H1 (cell line): Measurements from ENCODE around the gene APOL3. TPM values are rescaled to one million over a fixed set of nuclear protein-coding genes. Genes with fewer than 3 reads are reported as not detected.

Experiments used
- CTCF ChIA-PET: fragments of 300-600 bp; sonication (Branson Sonifier 250); formaldehyde crosslinking; loops from one replicate; lab custom pipeline; 2021; ENCODE audit not compliant: partially characterized antibody; lab: Charles Lee
- POLR2A ChIA-PET: fragments of 300-600 bp; sonication (Branson Sonifier 250); formaldehyde crosslinking; loops from one replicate; lab custom pipeline; 2021; ENCODE audit warnings: inconsistent platforms; ENCODE audit not compliant: partially characterized antibody; lab: Charles Lee
- DNase-seq, 2 experiments: peaks; one replicate each; pipeline versions ENCODE4 v3.0.0 to v3.0.0-alpha.2; 2010 to 2022; ENCODE audit warnings: low spot score in 2 of 2, low read depth in 1 of 2, mixed read lengths in 1 of 2
- FAIRE-seq: peaks from 2 replicates; lab custom pipeline; 2011; peaks lifted over from hg19 to GRCh38; lab: Jason Lieb, UNC
- H2AFZ ChIP-seq: 2 replicates; pipeline ENCODE4 v1.8.1; 2012; ENCODE audit warnings: low read length, inconsistent platforms
- H2AK5ac ChIP-seq: 2 replicates; pipeline ENCODE4 v1.6.1; 2013; ENCODE audit warnings: low read depth, low read length
- H2BK120ac ChIP-seq: replicated peaks from 2 replicates; pipeline ENCODE3; 2013; ENCODE audit warnings: low read depth, low read length, inconsistent platforms
- H2BK12ac ChIP-seq: 2 replicates; pipeline ENCODE4 v1.6.1; 2013; ENCODE audit warnings: low read depth, low read length
- H2BK15ac ChIP-seq: 2 replicates; pipeline ENCODE4 v1.6.1; 2013; ENCODE audit warnings: low read length
- H2BK20ac ChIP-seq: 2 replicates; pipeline ENCODE4 v1.6.1; 2013; ENCODE audit warnings: low read length
- H2BK5ac ChIP-seq: 2 replicates; pipeline ENCODE4 v1.6.1; 2013; ENCODE audit warnings: low read depth, low read length
- H3K14ac ChIP-seq: 2 replicates; pipeline ENCODE4 v1.6.1; 2013; ENCODE audit warnings: inconsistent platforms; ENCODE audit not compliant: insufficient read length
- H3K18ac ChIP-seq: 2 replicates; pipeline ENCODE4 v1.6.1; 2013; ENCODE audit warnings: low read length; ENCODE audit errors: extremely low read depth
- H3K23ac ChIP-seq: 2 replicates; pipeline ENCODE4 v1.6.1; 2013; ENCODE audit warnings: inconsistent platforms; ENCODE audit not compliant: insufficient read length
- H3K23me2 ChIP-seq: 2 replicates; pipeline ENCODE4 v1.6.1; 2013; ENCODE audit warnings: low read depth, low read length
- H3K27ac ChIP-seq: 2 replicates; pipeline ENCODE4 v1.6.1; 2011; ENCODE audit warnings: low read depth, low read length, inconsistent platforms
- H3K27me3 ChIP-seq, 4 experiments: replicated peaks in 1 of 4; 1 replicate in 1 of 4; 2 replicates in 3 of 4; pipeline versions ENCODE4 v1.6.1 to v1.8.1; 2011 to 2013; ENCODE audit warnings: low read length in 3 of 4, mild to moderate bottlenecking in 3 of 4, inconsistent platforms in 2 of 4, mixed read lengths in 2 of 4, moderate library complexity in 1 of 4; ENCODE audit not compliant: control insufficient read depth in 3 of 4, insufficient read depth in 3 of 4; ENCODE audit errors: extremely low read depth in 1 of 4
- H3K36me3 ChIP-seq, 4 experiments: 2 replicates each; pipeline versions ENCODE4 v1.6.1 to v1.8.1; 2011 to 2013; ENCODE audit warnings: mild to moderate bottlenecking in 4 of 4, low read length in 3 of 4, moderate library complexity in 2 of 4, control low read depth in 1 of 4, inconsistent platforms in 1 of 4; ENCODE audit not compliant: insufficient read depth in 4 of 4, control insufficient read depth in 2 of 4
- H3K4ac ChIP-seq: replicated peaks from 2 replicates; pipeline ENCODE3; 2013; ENCODE audit warnings: low read length, low read depth, mixed read lengths, inconsistent platforms; ENCODE audit not compliant: insufficient read length
- H3K4me1 ChIP-seq, 4 experiments: replicated peaks in 1 of 4; 1 replicate in 1 of 4; 2 replicates in 3 of 4; pipeline versions ENCODE4 v1.6.1 to v1.8.1; 2011 to 2013; ENCODE audit warnings: low read length in 3 of 4, inconsistent platforms in 2 of 4, mixed read lengths in 1 of 4; ENCODE audit not compliant: insufficient read depth in 4 of 4, control insufficient read depth in 3 of 4
- H3K4me2 ChIP-seq, 2 experiments: 2 replicates each; pipeline versions ENCODE4 v1.6.1 to v1.8.1; 2011 to 2013; ENCODE audit warnings: low read depth in 2 of 2, low read length in 2 of 2, control low read depth in 1 of 2, inconsistent platforms in 1 of 2, mild to moderate bottlenecking in 1 of 2; ENCODE audit not compliant: insufficient read depth in 1 of 2
- H3K4me3 ChIP-seq, 4 experiments: fragments of 200-600, 300-600 bp in 1 of 4; sonication (generic), shearing (Covaris generic), sonication (Bioruptor Twin) in 1 of 4; 2 replicates each; pipeline versions ENCODE4 v1.5.1 to v1.8.1; 2011 to 2016; ENCODE audit warnings: low read length in 4 of 4, low read depth in 3 of 4, control low read depth in 2 of 4, inconsistent platforms in 2 of 4, mild to moderate bottlenecking in 2 of 4, mixed read lengths in 1 of 4, moderate library complexity in 1 of 4; ENCODE audit not compliant: insufficient read depth in 2 of 4; ENCODE audit errors: extremely low read depth in 1 of 4
- H3K56ac ChIP-seq: replicated peaks from 2 replicates; pipeline ENCODE3; 2013; ENCODE audit warnings: low read depth, mild to moderate bottlenecking, mixed read lengths, low read length, inconsistent platforms; ENCODE audit not compliant: insufficient read length
- H3K79me1 ChIP-seq: 2 replicates; pipeline ENCODE4 v1.6.1; 2013; ENCODE audit warnings: low read depth, low read length, control low read depth
- H3K79me2 ChIP-seq, 2 experiments: 2 replicates each; pipeline versions ENCODE4 v1.6.1 to v1.8.1; 2012 to 2013; ENCODE audit warnings: low read length in 2 of 2, mild to moderate bottlenecking in 2 of 2, inconsistent platforms in 1 of 2; ENCODE audit not compliant: insufficient read depth in 2 of 2, control insufficient read depth in 1 of 2
- H3K9ac ChIP-seq, 4 experiments: replicated peaks in 1 of 4; 1 replicate in 1 of 4; 2 replicates in 3 of 4; pipeline versions ENCODE4 v1.6.1 to v1.8.1; 2011 to 2013; ENCODE audit warnings: low read depth in 3 of 4, low read length in 3 of 4, control low read depth in 2 of 4, mild to moderate bottlenecking in 2 of 4, moderate library complexity in 2 of 4, inconsistent platforms in 1 of 4; ENCODE audit errors: extremely low read depth in 1 of 4
- H3K9me3 ChIP-seq, 2 experiments: 2 replicates each; pipeline versions ENCODE4 v1.6.1 to v1.8.1; 2012 to 2013; ENCODE audit warnings: mild to moderate bottlenecking in 2 of 2, moderate library complexity in 2 of 2, control low read depth in 1 of 2, inconsistent platforms in 1 of 2, low read depth in 1 of 2, low read length in 1 of 2, mixed read lengths in 1 of 2; ENCODE audit not compliant: insufficient read depth in 2 of 2
- H4K20me1 ChIP-seq, 2 experiments: replicated peaks in 1 of 2; 2 replicates each; pipeline versions ENCODE3 to v1.8.1; 2011 to 2013; ENCODE audit warnings: inconsistent platforms in 2 of 2, low read length in 2 of 2, mild to moderate bottlenecking in 1 of 2; ENCODE audit not compliant: insufficient read depth in 2 of 2, control insufficient read depth in 1 of 2
- H4K5ac ChIP-seq: 2 replicates; pipeline ENCODE4 v1.6.1; 2013; ENCODE audit warnings: low read length, low read depth, mixed read lengths, inconsistent platforms; ENCODE audit not compliant: insufficient read length
- H4K8ac ChIP-seq: 2 replicates; pipeline ENCODE4 v1.8.0; 2013; ENCODE audit warnings: mild to moderate bottlenecking, moderate library complexity, low read length, inconsistent platforms; ENCODE audit not compliant: insufficient read depth; ENCODE audit errors: extremely low read depth
- H4K91ac ChIP-seq: replicated peaks from 2 replicates; pipeline ENCODE3; 2013; ENCODE audit warnings: low read length, mixed read lengths, inconsistent platforms; ENCODE audit not compliant: insufficient read length
- GABPA ChIP-seq: IDR thresholded peaks from 2 replicates; pipeline ENCODE4 v1.6.1; 2011; ENCODE audit warnings: mild to moderate bottlenecking, low read length, moderate library complexity, borderline replicate concordance; ENCODE audit not compliant: insufficient read depth
- YY1 ChIP-seq: IDR thresholded peaks from 2 replicates; pipeline ENCODE4 v1.6.1; 2011; ENCODE audit warnings: low read depth, mild to moderate bottlenecking, low read length
- WGBS, 2 experiments: shearing (Covaris generic) in 1 of 2; methylation state at CpG; one replicate each; pipeline versions ENCODE4 v1.1.6 to v1.1.7; 2013 to 2015; ENCODE audit warnings: low lambda C conversion rate in 2 of 2, mixed read lengths in 2 of 2, inconsistent platforms in 1 of 2, low coverage in 1 of 2, missing lambda C conversion rate in 1 of 2; ENCODE audit not compliant: insufficient replicate concordance in 2 of 2, insufficient coverage in 1 of 2, insufficient read length in 1 of 2; ENCODE audit errors: extremely low coverage in 1 of 2, missing lambda C conversion rate in 1 of 2; 5-methylcytosine and 5-hydroxymethylcytosine counted together
- polyA plus RNA-seq, 7 experiments: library from polyadenylated mRNA; depleted of rRNA in 3 of 7; stranded (reverse) in 5 of 7; unstranded in 2 of 7; fragments of >200 nt in 5 of 7; fragments of 200-250 nt in 2 of 7; gene quantifications; 1 replicate in 5 of 7; 2 replicates in 1 of 7; 4 replicates in 1 of 7; pipeline versions ENCODE4 v1.2.1 to v1.2.3, GENCODE V29; 2011 to 2013; ENCODE audit warnings: missing spikeins in 2 of 7, mixed read lengths in 2 of 7
- total RNA-seq: library from RNA; stranded (reverse); fragmentation: NEBNext Ultra II Directional; extraction: Animal tissue kit (Norgen Biotek cat#: 25700); gene quantifications from 2 replicates; pipeline ENCODE4 v1.2.1, GENCODE V29; 2021

The APOL3 gene
- total and polyA plus RNA-seq, 2 of the 8 experiments (the other 6 are each of a cell fraction or from before 2014, with no cell fraction given): 0.12 TPM; not detected in 1

- Histone ChIP-seq H2BK20ac (no peak overlapping the region), H2AK5ac (no peak overlapping the region), H2AFZ (peak overlapping the region; percentile 45; the same call in 1 of the 2 replicates), H3K27ac (no peak overlapping the region; the same call in 1 of the 2 replicates), H4K91ac (no peak overlapping the region), H3K4me2 (peak overlapping the region in 1 of 2 experiments; percentile 34; a peak in 2 of 4 replicates), H4K20me1 (no peaks in the 10 kb centered on the region), H3K9ac (no peak overlapping the region), H3K4me3 (peak overlapping the region in 1 of 4 experiments; percentile 5; a peak in 1 of 8 replicates), H3K27me3 (no peaks in the 10 kb centered on the region), H2BK5ac (no peak overlapping the region), H3K79me1 (no peaks in the 10 kb centered on the region), H2BK120ac (no peak overlapping the region), H3K36me3 (no peaks in the 10 kb centered on the region), H3K18ac (peak overlapping the region; percentile 32; the same call in 1 of the 2 replicates), H3K4me1 (peaks cover 0 to 11% (median 9%) of the 10 kb centered on the region in 4 experiments; a peak in 6 of 7 replicates), H4K5ac (no peak overlapping the region), H3K23ac (no peak overlapping the region), H3K14ac (no peak overlapping the region), H3K4ac (no peak overlapping the region), H3K9me3 (no peaks in the 10 kb centered on the region), H2BK12ac (no peak overlapping the region), H3K79me2 (no peaks in the 10 kb centered on the region), H3K56ac (no peak overlapping the region), H2BK15ac (peak overlapping the region; percentile 72; the same call in 1 of the 2 replicates), H4K8ac (no peak overlapping the region), H3K23me2 (no peaks in the 10 kb centered on the region)
- WGBS, 2 experiments: 10% methylated on average over 4 of the region's 5 CpGs; no CpG with 5 or more reads in 1 of the 2 experiments
- peak in 1 of 2 experiments; percentile 15 for DNase-seq
- peak; percentile 94 for FAIRE-seq
- ChIA-PET CTCF (interaction anchor here (0.8 to 3.4 kb wide), 12 partner anchors 8 to 289 kb away, joined by 3 to 13 read pairs (median 4); no protein-coding TSS in a partner anchor), POLR2A (interaction anchor here (1.3 to 1.8 kb wide), 2 partner anchors 40 to 43 kb away, joined by 3 read pairs; partner anchors contain the start of gene APOL2)
- no peak for TF ChIP-seq GABPA
- 0 out of 2 replicates have a peak, but pooled peaks have one; percentile 13 for TF ChIP-seq YY1
Measured at GRCh38 chr22:36197065-36197440, 36.5 kb upstream of the APOL3 start.
